Testis (tissue), 2 donors: Measurements from ENCODE around the gene STAT2.
"Not testable (repeated sequence)": the region's sequence is repeated elsewhere in the genome, so short reads cannot be mapped to it uniquely, and the experiment has no call there.

Experiments
- CTCF ChIP-seq, 3 experiments: fragments of 450-650 bp in 2 of 3; fragments of 200-600 bp in 1 of 3; sonication (generic) in 1 of 3; IDR thresholded peaks; one replicate each; pipeline ENCODE4 v1.5.1; 2016 to 2019; ENCODE audit warnings: antibody characterized with exemption in 3 of 3, mild to moderate bottlenecking in 2 of 3, moderate library complexity in 1 of 3
- POLR2A ChIP-seq: fragments of 450-650 bp; IDR thresholded peaks from one replicate; pipeline ENCODE4 v1.6.1; 2017; ENCODE audit warnings: antibody characterized with exemption, mild to moderate bottlenecking, moderate library complexity

GRCh38 chr12:56401612-56402011 lies 41.7 kb upstream of the STAT2 start:
- not testable (repeated sequence) for TF ChIP-seq CTCF (IDR thresholded peaks at IDR 0.05); POLR2A
